Measurements from ENCODE around the gene PRRT1B.

GRCh38 chr9:131589993-131590392 lies 44.7 kb downstream of the PRRT1B start:
- TF ChIP-seq CTCF (conservative IDR thresholded peaks at IDR 0.05 in 1 of 2, IDR thresholded peaks at IDR 0.05 in 1 of 2; ENCODE audit: low read depth in 1 of 2, low read length in 2 of 2) (no peak), EZH2 (IDR thresholded peaks at IDR 0.05; ENCODE audit: low read length, missing control alignments) (no peak)

All from fibroblast of lung (primary cell).